K562 (cell line): ENCODE results near the gene UQCRHL. TPM values are rescaled to one million over a fixed set of nuclear protein-coding genes. Genes with fewer than 3 reads are reported as not detected.

Source experiments
- BRD9 ChIP-seq: fragments of 450-650 bp; IDR thresholded peaks from 2 replicates; pipeline ENCODE4 v1.6.1; 2018; ENCODE audit warnings: low read depth; ENCODE audit not compliant: partially characterized antibody
- BRF1 ChIP-seq: IDR thresholded peaks from 3 replicates; pipeline ENCODE4 v1.6.1; 2011; ENCODE audit warnings: borderline replicate concordance, mild to moderate bottlenecking; ENCODE audit not compliant: insufficient read length; ENCODE audit errors: extremely low read depth
- CEBPG ChIP-seq, 3 experiments: fragments of 200-800 bp in 1 of 3; sonication (Bioruptor generic) in 1 of 3; sonication (generic) in 1 of 3; formaldehyde crosslinking in 1 of 3; IDR thresholded peaks in 2 of 3; conservative IDR thresholded peaks in 1 of 3; 2 replicates each; pipeline versions ENCODE4 v1.6.1 to v1.8.0; 2016 to 2022; ENCODE audit warnings: missing compliant biosample characterization in 2 of 3, missing genetic modification characterization in 2 of 3, mild to moderate bottlenecking in 1 of 3, missing genetic modification reagents in 1 of 3
- CREM ChIP-seq: IDR thresholded peaks from 2 replicates; pipeline ENCODE4 v1.6.1; 2014; ENCODE audit warnings: antibody characterized with exemption, low read depth
- GTF2B ChIP-seq: IDR thresholded peaks from 2 replicates; pipeline ENCODE4 v1.6.1; 2011; ENCODE audit not compliant: insufficient read length; ENCODE audit errors: extremely low read depth
- JUNB ChIP-seq: fragments of 450-650 bp; formaldehyde crosslinking; conservative IDR thresholded peaks from 2 replicates; pipeline ENCODE4 v1.4.0; 2020; ENCODE audit warnings: mild to moderate bottlenecking
- MBD2 ChIP-seq: sonication (generic); IDR thresholded peaks from 2 replicates; pipeline ENCODE4 v1.6.1; 2016; ENCODE audit warnings: low read depth, borderline replicate concordance
- MTA2 ChIP-seq: fragments of 450-650 bp; IDR thresholded peaks from 2 replicates; pipeline ENCODE4 v1.6.1; 2016; ENCODE audit warnings: low read depth
- PRPF4 ChIP-seq: fragments of 200-400 bp; formaldehyde crosslinking; IDR thresholded peaks from one replicate; pipeline ENCODE4 v1.6.1; 2017; ENCODE audit warnings: low read length, low read depth, mild to moderate bottlenecking; ENCODE audit not compliant: insufficient read depth, poor library complexity, severe bottlenecking
- RB1 ChIP-seq: fragments of 450-650 bp; IDR thresholded peaks from 2 replicates; pipeline ENCODE4 v1.6.1; 2017; ENCODE audit warnings: low read depth, mild to moderate bottlenecking
- RBFOX2 ChIP-seq: fragments of 200-400 bp; formaldehyde crosslinking; IDR thresholded peaks from 2 replicates; pipeline ENCODE4 v1.6.1; 2017; ENCODE audit warnings: low read depth, mild to moderate bottlenecking, low read length, moderate library complexity
- SMAD4 ChIP-seq: fragments of 250-450 bp; sonication (Bioruptor Pico); conservative IDR thresholded peaks from 2 replicates; pipeline ENCODE4 v1.8.0; 2021; ENCODE audit warnings: inconsistent platforms, mild to moderate bottlenecking, moderate library complexity
- SMARCB1 ChIP-seq: IDR thresholded peaks from 2 replicates; pipeline ENCODE4 v1.6.1; 2011; ENCODE audit warnings: improper control_type of control experiment, low read depth; ENCODE audit not compliant: insufficient read length
- TCFL5 ChIP-seq: fragments of 250-450 bp; sonication (Bioruptor Pico); conservative IDR thresholded peaks from 2 replicates; pipeline ENCODE4 v1.6.1; 2021; ENCODE audit warnings: mild to moderate bottlenecking, moderate library complexity, matching md5 sums
- UBTF ChIP-seq, 2 experiments: IDR thresholded peaks; 2 replicates each; pipeline ENCODE4 v1.6.1; 2012; ENCODE audit warnings: improper control_type of control experiment in 2 of 2, low read depth in 2 of 2, low read length in 2 of 2, borderline replicate concordance in 1 of 2
- YY1 ChIP-seq, 3 experiments: IDR thresholded peaks; 2 replicates each; pipeline ENCODE4 v1.6.1; 2011; ENCODE audit warnings: low read length in 2 of 3, mild to moderate bottlenecking in 2 of 3, moderate library complexity in 2 of 3, borderline replicate concordance in 1 of 3, control low read depth in 1 of 3, low read depth in 1 of 3; ENCODE audit not compliant: insufficient read depth in 3 of 3, insufficient replicate concordance in 2 of 3, control insufficient read depth in 1 of 3, insufficient read length in 1 of 3; ENCODE audit errors: extremely low read depth in 1 of 3
- ZNF12 ChIP-seq: sonication (generic); formaldehyde crosslinking; IDR thresholded peaks from 2 replicates; pipeline ENCODE4 v1.4.0; 2020; ENCODE audit warnings: mild to moderate bottlenecking, missing genetic modification reagents
- ZNF518B ChIP-seq: fragments of 250-450 bp; sonication (Bioruptor Pico); IDR thresholded peaks from 2 replicates; pipeline ENCODE4 v1.5.0; 2021; ENCODE audit warnings: mild to moderate bottlenecking, moderate library complexity
- ZNF778 ChIP-seq: fragments of 450-650 bp; formaldehyde crosslinking; IDR thresholded peaks from 2 replicates; pipeline ENCODE4 v1.4.0; 2020; ENCODE audit warnings: mild to moderate bottlenecking, moderate library complexity
- polyA plus RNA-seq, 8 experiments: library from polyadenylated mRNA; depleted of rRNA in 4 of 8; stranded (reverse) in 5 of 8; unstranded in 3 of 8; fragments of >200 nt; fragmentation: Nextera tagmentation in 2 of 8; fragmentation: Illumina TruSeq in 1 of 8; extraction: Ambion mirVana in 2 of 8; extraction: Trizol in 1 of 8; gene quantifications; 2 replicates each; pipeline versions ENCODE4 v1.2.1 to v1.2.3, GENCODE V29; 2011 to 2014; ENCODE audit warnings: inconsistent platforms in 1 of 8, missing spikeins in 1 of 8
- total RNA-seq, 7 experiments: library from RNA; depleted of rRNA in 6 of 7; stranded (reverse); fragments of >200 nt in 6 of 7; fragmentation: Illumina TruSeq in 2 of 7; extraction: Trizol in 2 of 7; gene quantifications; 2 replicates each; pipeline versions ENCODE4 v1.2.1 to v1.2.3, GENCODE V29; 2011 to 2021; ENCODE audit warnings: low replicate concordance in 1 of 7

The UQCRHL gene
- total and polyA plus RNA-seq, 9 of the 15 experiments (the other 6 are each of a cell fraction or from before 2014, with no cell fraction given), result 5.1 to 41.3 (median 21.8) TPM

- TF ChIP-seq UBTF (IDR thresholded peaks at IDR 0.05; ENCODE audit: borderline replicate concordance in 1 of 2, low read depth in 2 of 2, low read length in 2 of 2) (peak in 1 of 2 experiments; percentile 65; a peak in 2 of 4 replicates), TCFL5 (CRISPR knock-in tag) (no peak), ZNF778 (no peak), MTA2 (no peak; the same call in 1 of the 2 replicates), MBD2 (peak; percentile 35; the same call in 1 of the 2 replicates), CEBPG (CRISPR knock-in tag; IDR thresholded peaks at IDR 0.05) (no peak), CEBPG (tag; conservative IDR thresholded peaks at IDR 0.05 in 1 of 2, IDR thresholded peaks at IDR 0.05 in 1 of 2) (peak in 1 of 2 experiments; percentile 7; a peak in 1 of 4 replicates), RBFOX2 (peak; percentile 80), GTF2B (no peak), BRF1 (no peak), JUNB (CRISPR knock-in tag) (no peak), RB1 (peak; percentile 47; the same call in 1 of the 2 replicates), CREM (peak; percentile 32; the same call in 1 of the 2 replicates), BRD9 (peak; percentile 65), SMARCB1 (no peak), PRPF4 (no peak), SMAD4 (peak; percentile 47), ZNF518B (CRISPR knock-in tag) (no peak), YY1 (IDR thresholded peaks at IDR 0.05; ENCODE audit: borderline replicate concordance in 1 of 3, control insufficient read depth in 1 of 3, extremely low read depth in 1 of 3, insufficient read depth in 3 of 3, insufficient read length in 1 of 3, insufficient replicate concordance in 2 of 3, low read depth in 1 of 3, low read length in 2 of 3) (peak in 1 of 3 experiments; percentile 63), ZNF12 (CRISPR knock-in tag) (0 out of 2 replicates have a peak, but pooled peaks have one; percentile 25)
Measured at GRCh38 chr1:15833069-15833679, 25.7 kb upstream of the UQCRHL start (continued).
